ENCODE measurements around the gene GPR173.

Gene GPR173

DNA sequence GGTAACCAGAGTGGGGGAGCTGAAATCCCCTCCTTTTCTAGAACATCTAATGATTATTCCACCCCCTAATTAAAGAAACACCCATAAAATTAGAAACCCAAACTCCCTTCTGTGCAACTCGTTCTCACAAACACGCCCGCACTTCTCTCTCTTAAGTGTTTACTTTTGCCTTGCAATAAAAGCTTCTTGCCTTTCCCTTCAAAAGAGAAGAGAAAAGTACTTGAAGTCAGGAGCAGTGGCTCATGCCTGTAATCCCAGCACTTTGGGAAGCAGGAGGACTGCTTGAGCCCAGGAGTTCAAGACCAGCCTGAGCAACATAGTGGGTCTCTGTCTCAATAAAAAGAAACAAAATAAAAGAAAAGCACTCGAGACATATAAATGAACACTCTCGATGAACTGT lies 3.6 kb upstream of the GPR173 start:
- H3K4me1 Mint-ChIP-seq (ENCODE audit: low read depth), result no peaks in the 10 kb centered on the region
- no peaks in the 10 kb centered on the region for H3K9me3 Mint-ChIP-seq
- no peak overlapping the region for H3K27ac Mint-ChIP-seq
- H3K36me3 Mint-ChIP-seq (ENCODE audit: low read depth), result no peaks in the 10 kb centered on the region
- H3K27me3 Mint-ChIP-seq, result no peaks in the 10 kb centered on the region
- no peak overlapping the region for H3K4me3 Mint-ChIP-seq

DNA sequence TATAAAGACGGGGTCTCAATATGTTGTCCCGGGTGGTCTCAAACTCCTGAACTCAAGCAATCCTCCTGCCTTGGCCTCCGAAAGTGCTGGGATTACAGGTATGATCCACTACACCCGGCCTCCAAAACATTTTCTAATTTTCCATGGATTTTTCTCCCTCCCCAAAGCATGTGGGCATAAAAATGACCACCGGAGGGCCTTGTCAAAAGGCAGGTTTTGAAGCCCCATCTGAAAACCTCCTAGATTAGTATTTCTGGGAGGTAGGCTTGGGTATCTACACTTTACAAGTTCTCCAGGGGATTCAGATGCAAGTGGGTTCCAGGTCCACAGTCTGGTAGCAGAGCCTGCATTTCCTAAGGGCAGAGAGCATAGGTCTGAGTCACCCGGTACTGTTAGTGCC lies 1.4 kb upstream of the GPR173 start:
- Mint-ChIP-seq H3K27ac (no peak overlapping the region), H3K4me1 (ENCODE audit: low read depth) (no peaks in the 10 kb centered on the region), H3K36me3 (ENCODE audit: low read depth) (no peaks in the 10 kb centered on the region), H3K27me3 (no peaks in the 10 kb centered on the region), H3K4me3 (no peak overlapping the region), H3K9me3 (no peaks in the 10 kb centered on the region)

DNA sequence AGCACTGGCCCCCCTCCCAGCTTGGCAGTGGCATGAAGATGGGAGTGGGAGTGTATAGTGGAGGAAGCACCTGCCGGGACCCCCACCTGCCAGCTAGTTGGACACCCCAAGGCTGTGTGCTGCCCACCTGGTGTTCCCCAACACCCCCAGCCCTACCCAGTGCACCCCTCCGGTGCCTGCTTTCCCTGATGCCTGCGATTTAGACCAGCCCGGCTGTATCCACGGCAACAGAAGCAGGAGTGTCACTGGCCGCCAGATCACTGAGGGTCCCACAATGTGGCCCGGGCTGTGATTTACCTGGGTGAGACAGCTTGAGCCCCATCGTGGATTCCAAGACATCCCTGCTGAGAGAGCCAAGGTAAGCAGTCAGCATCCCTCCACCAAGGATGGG lies 533 bp downstream of the GPR173 start:
- Mint-ChIP-seq H3K27ac (no peak overlapping the region), H3K9me3 (no peaks in the 10 kb centered on the region), H3K4me3 (peak overlapping the region; percentile 41), H3K4me1 (ENCODE audit: low read depth) (no peaks in the 10 kb centered on the region), H3K36me3 (ENCODE audit: low read depth) (no peaks in the 10 kb centered on the region), H3K27me3 (no peaks in the 10 kb centered on the region)

DNA sequence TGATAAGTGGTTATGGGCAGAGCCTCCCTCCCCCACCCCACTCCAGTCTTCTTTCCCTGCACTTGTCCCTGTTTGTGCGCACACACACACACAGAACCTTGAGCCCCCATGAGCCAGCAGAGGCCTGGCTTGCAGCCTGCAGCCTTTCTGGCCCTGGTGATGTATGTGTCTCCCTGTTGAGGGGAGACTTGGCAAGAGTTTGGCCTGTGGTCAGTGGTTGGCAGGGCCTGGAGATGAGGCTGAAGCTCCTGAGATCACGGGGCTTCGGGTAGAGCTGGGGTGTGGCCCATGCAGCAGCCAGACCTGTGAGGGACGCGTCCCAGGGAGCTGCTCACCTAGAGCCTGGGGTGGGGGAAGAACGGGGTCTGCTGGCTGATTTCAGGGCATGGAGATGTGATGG lies 2.3 kb downstream of the GPR173 start:
- H3K27me3 Mint-ChIP-seq, result no peaks in the 10 kb centered on the region
- no peak overlapping the region for H3K27ac Mint-ChIP-seq
- no peaks in the 10 kb centered on the region for H3K9me3 Mint-ChIP-seq
- H3K36me3 Mint-ChIP-seq (ENCODE audit: low read depth), result no peaks in the 10 kb centered on the region
- H3K4me3 Mint-ChIP-seq, result no peak overlapping the region
- no peaks in the 10 kb centered on the region for H3K4me1 Mint-ChIP-seq (ENCODE audit: low read depth)

DNA sequence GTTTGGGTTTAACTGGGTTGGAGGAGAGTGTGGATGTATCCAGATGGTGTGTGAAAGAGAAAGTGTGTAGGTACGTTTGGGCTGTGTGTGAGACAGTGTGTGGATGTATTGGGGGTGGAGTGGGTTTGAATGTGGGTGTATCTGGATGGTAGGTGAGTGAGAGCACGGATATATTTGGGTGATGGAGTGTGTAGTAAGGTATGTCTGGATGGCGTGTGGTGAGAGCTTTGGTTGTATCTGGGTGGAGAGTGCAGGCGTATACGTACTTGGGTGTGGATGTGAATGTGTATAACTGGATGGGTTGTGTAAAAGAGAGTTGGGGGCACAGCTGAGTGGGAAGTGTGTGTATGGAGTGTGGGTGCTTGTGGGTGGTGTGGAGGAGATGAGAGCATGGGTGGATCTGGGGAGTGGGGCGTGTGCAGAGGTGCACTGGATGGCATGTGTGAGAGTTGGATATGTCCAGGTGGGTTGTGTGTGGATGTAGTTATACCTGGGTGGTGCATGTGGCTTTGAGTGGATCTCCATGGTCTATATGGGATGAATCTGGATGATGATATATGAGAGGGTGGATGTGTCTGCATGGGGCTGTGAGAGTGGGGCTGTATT lies 6.8 kb downstream of the GPR173 start:
- no peak overlapping the region for H3K27ac Mint-ChIP-seq
- H3K36me3 Mint-ChIP-seq (ENCODE audit: low read depth), result no peaks in the 10 kb centered on the region
- H3K9me3 Mint-ChIP-seq, result no peaks in the 10 kb centered on the region
- no peak overlapping the region for H3K4me3 Mint-ChIP-seq
- H3K4me1 Mint-ChIP-seq (ENCODE audit: low read depth), result no peaks in the 10 kb centered on the region
- H3K27me3 Mint-ChIP-seq, result no peaks in the 10 kb centered on the region

DNA sequence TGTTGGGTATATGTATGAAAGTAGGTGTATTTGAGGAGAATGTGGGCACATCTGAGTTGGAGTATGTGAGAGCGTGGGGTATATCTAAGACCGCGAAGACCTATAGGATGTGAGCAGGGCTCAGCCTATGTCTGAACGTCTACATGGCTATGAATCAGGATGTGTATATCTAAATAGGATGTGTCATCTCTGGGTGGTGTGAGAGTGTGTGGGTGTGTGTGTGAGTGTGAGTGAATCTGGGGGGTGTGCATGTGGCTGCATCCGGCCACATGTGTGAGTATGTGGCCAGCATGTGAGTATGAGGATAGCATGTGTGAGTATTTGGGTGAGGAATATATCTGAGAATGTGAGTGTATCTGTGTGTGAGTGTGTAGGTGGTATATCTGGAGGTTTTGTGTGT lies 7.7 kb downstream of the GPR173 start:
- H3K36me3 Mint-ChIP-seq (ENCODE audit: low read depth), result no peaks in the 10 kb centered on the region
- no peak overlapping the region for H3K27ac Mint-ChIP-seq
- no peaks in the 10 kb centered on the region for H3K9me3 Mint-ChIP-seq
- H3K27me3 Mint-ChIP-seq, result no peaks in the 10 kb centered on the region
- H3K4me1 Mint-ChIP-seq (ENCODE audit: low read depth), result no peaks in the 10 kb centered on the region
- no peak overlapping the region for H3K4me3 Mint-ChIP-seq

DNA sequence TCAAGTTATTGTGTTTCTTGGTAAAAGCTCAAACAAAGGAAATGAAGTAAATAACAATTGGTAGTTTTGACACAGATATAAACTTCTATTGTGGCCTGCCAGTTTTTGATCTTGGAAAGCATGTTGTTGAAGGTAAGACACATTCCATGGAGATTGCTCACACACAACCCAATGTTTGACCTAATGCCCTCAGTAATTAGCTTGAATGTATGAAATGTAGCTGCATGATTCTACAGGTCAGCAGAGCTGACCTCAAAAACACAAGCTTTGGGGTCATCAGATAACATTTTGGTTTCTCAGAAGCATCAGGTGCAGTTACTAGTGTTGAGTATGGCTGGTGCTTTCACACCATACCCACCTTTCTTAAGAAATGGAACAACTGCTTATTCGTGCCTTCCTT lies 16.5 kb downstream of the GPR173 start:
- H3K4me1 Mint-ChIP-seq (ENCODE audit: low read depth), result no peaks in the 10 kb centered on the region
- no peak overlapping the region for H3K27ac Mint-ChIP-seq
- H3K4me3 Mint-ChIP-seq, result no peak overlapping the region
- H3K9me3 Mint-ChIP-seq, result no peaks in the 10 kb centered on the region
- no peaks in the 10 kb centered on the region for H3K36me3 Mint-ChIP-seq (ENCODE audit: low read depth)
- H3K27me3 Mint-ChIP-seq, result no peaks in the 10 kb centered on the region

DNA sequence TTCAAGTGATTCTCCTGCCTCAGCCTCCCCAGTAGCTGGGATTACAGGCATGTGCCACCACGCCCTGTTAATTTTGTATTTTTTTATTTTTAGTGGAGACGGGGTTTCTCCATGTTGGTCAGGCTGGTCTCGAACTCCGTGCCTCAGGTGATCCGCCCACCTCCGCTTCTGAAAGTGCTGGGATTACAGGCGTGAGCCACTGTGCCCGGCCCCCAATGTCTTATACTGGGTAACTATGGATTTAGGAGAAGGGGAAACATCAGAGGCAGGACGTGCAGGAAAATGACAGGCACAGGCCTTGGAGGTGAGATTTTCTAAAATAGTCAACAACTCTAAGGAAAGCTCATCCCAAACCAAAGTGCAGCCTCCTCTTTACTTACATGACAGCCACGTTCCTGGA lies 22.5 kb downstream of the GPR173 start:
- Mint-ChIP-seq H3K27ac (no peak overlapping the region), H3K4me3 (no peak overlapping the region), H3K9me3 (no peaks in the 10 kb centered on the region), H3K36me3 (ENCODE audit: low read depth) (no peaks in the 10 kb centered on the region), H3K4me1 (ENCODE audit: low read depth) (peaks cover 17% of the 10 kb centered on the region), H3K27me3 (no peaks in the 10 kb centered on the region)

DNA sequence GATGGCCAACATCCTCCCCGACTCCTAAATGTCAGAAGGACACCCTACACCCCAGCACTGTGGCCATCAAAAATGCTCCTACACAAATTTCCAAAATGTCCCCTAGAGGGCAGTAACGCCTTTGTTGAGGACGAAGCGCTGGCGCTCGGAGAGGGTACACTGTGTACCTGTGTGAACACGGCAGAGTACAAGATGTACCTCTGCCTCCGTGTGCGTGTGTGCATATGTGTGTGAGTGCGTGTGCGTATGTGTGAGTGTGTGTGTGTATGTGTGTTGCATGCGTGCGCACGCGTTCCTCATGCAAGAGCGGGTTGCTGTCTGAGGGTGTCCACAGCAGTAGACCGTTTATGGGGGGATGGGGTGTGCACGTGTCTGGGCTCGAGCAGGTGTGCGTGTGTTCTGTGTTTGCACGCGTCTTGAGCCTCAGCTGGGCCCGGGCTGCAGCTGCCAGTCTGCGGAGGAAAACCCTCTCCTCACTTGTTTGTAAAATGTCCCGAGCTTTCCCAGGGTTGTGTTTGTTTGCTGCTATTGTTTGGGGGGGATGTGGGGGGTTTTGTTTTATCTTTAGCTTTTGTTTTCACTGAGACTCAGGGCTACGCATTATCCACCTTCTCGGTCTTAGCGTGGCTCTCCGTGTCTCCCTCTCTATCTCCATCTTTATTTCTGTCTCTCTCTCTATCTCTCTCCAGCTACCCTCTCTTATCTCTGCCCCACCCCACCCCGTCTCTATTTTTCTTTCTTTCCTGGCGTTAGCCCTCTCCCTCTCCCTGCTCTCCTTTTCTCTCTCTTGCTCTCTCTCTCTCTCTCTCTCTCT lies 23.2 kb downstream of the GPR173 start:
- H3K4me3 Mint-ChIP-seq, result peak overlapping the region; percentile 88
- H3K27me3 Mint-ChIP-seq, result no peaks in the 10 kb centered on the region
- H3K36me3 Mint-ChIP-seq (ENCODE audit: low read depth), result no peaks in the 10 kb centered on the region
- H3K4me1 Mint-ChIP-seq (ENCODE audit: low read depth), result peaks cover 17% of the 10 kb centered on the region
- peak overlapping the region; percentile 62 for H3K27ac Mint-ChIP-seq
- no peaks in the 10 kb centered on the region for H3K9me3 Mint-ChIP-seq

DNA sequence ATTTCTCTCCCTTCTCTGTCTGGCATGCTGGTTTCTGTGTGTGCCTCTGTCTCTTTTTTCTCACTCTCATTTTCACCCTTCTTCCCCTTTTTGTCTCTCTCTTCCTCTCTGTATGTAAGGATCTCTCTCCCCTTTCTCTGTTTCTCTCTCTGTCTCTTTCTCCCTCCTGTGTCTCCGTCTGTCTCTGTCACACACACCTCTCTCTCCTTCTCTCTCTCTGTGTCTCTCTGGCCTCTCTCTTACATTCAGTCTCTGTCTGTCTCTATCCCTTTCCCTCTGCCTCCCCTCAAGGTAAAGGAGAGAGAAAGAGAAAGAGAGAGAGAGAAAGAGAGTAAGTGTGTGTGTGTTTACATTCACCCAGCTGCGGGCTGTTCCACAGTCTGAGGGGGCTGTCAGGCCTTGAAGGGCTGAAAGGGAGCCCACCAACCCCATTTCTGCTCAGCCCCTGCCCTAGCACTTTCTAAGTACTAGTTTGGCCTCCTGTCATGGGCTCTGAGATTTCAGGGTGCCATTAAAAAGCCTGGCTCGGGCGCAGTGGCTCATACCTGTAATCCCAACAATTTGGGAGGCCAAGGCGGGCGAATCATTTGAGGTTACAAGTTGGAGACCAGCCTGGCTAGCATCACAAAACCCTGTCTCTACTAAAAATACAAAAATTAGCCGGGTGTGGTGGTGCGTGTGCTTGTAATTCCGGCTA lies 24.0 kb downstream of the GPR173 start:
- Mint-ChIP-seq H3K27me3 (no peaks in the 10 kb centered on the region), H3K4me1 (ENCODE audit: low read depth) (peaks cover 17% of the 10 kb centered on the region), H3K9me3 (no peaks in the 10 kb centered on the region), H3K4me3 (peak overlapping the region; percentile 88), H3K36me3 (ENCODE audit: low read depth) (no peaks in the 10 kb centered on the region), H3K27ac (peak overlapping the region; percentile 62)

DNA sequence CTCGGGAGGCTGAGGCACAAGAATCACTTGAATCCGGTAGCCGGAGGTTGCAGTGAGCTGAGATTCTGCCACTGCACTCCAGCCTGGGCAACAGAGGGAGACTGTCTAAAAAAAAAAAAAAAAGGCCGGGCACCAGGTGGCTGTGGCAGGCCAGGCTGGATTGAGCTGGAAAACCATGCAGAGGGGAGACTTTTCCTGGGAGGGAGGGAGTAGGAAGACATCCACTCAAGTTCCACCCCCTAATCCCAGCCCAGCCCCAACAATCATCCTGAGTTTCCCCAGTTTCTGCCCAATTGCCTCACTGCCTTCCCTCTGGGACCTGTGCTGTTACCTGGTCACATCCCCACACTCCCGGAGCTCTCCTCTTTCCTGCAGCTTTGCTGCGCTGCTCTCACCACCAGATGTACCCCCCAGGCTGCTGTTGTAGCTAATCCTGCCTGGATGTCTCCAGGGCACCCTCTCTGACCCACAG lies 24.6 kb downstream of the GPR173 start:
- H3K36me3 Mint-ChIP-seq (ENCODE audit: low read depth), result no peaks in the 10 kb centered on the region
- H3K4me3 Mint-ChIP-seq, result no peak overlapping the region
- no peak overlapping the region for H3K27ac Mint-ChIP-seq
- H3K27me3 Mint-ChIP-seq, result no peaks in the 10 kb centered on the region
- peaks cover 17% of the 10 kb centered on the region for H3K4me1 Mint-ChIP-seq (ENCODE audit: low read depth)
- H3K9me3 Mint-ChIP-seq, result no peaks in the 10 kb centered on the region

DNA sequence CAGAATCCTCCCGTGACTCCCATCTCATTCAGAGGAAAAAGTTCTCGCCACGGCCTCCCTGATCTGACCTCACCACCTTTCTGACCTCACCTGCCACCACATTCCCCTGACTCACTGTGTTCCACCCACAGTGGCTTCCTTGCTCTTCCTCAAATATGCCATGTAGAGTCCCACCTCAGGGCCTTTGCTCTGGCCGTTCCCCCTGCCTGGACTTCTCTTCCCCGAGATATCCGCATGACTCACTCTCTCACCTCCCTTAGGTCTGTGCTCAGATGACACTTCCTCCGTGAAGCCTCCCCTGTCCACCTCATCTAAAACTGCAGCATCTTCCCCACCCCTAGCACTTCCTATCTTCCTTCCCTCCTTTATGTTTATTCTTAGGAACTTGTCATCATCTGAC lies 26.4 kb downstream of the GPR173 start:
- Mint-ChIP-seq H3K27ac (peak overlapping the region; percentile 14), H3K4me1 (ENCODE audit: low read depth) (peaks cover 17% of the 10 kb centered on the region), H3K27me3 (no peaks in the 10 kb centered on the region), H3K9me3 (no peaks in the 10 kb centered on the region), H3K4me3 (no peak overlapping the region), H3K36me3 (ENCODE audit: low read depth) (no peaks in the 10 kb centered on the region)

DNA sequence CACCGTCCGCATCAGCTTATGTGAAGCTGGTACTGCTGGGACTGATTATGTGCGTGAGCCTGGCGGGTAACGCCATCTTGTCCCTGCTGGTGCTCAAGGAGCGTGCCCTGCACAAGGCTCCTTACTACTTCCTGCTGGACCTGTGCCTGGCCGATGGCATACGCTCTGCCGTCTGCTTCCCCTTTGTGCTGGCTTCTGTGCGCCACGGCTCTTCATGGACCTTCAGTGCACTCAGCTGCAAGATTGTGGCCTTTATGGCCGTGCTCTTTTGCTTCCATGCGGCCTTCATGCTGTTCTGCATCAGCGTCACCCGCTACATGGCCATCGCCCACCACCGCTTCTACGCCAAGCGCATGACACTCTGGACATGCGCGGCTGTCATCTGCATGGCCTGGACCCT lies 28.1 kb downstream of the GPR173 start:
- Mint-ChIP-seq H3K27ac (no peak overlapping the region), H3K4me3 (no peak overlapping the region), H3K36me3 (ENCODE audit: low read depth) (no peaks in the 10 kb centered on the region), H3K27me3 (no peaks in the 10 kb centered on the region), H3K4me1 (ENCODE audit: low read depth) (peaks cover 25% of the 10 kb centered on the region), H3K9me3 (no peaks in the 10 kb centered on the region)

DNA sequence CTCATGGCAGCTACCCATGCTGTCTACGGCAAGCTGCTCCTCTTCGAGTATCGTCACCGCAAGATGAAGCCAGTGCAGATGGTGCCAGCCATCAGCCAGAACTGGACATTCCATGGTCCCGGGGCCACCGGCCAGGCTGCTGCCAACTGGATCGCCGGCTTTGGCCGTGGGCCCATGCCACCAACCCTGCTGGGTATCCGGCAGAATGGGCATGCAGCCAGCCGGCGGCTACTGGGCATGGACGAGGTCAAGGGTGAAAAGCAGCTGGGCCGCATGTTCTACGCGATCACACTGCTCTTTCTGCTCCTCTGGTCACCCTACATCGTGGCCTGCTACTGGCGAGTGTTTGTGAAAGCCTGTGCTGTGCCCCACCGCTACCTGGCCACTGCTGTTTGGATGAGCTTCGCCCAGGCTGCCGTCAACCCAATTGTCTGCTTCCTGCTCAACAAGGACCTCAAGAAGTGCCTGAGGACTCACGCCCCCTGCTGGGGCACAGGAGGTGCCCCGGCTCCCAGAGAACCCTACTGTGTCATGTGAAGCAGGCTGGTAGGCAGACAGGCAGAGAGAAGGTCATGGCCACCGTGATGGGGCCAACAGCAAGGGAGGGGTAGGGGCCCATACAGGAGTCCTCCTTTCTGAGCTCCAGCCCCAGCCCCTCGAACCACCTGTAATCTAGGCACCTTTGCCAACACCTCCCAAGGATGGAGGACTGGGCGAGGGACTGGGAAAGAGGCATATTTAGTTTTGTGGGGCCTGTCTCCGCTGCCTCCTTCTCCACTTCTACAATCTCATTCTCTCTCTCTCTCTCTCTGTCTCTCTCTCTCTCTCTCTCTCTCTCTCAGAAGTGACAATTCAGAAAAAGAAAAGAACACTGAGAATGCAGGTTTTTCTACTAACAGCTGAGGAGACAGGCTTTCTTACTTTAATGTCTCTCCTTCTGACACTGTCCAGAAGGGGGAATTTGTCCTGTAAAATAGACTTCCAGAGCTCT lies 28.9 kb downstream of the GPR173 start:
- H3K27ac Mint-ChIP-seq, result no peak overlapping the region
- H3K4me3 Mint-ChIP-seq, result no peak overlapping the region

More for the DNA sequence above, 28.9 kb downstream of the GPR173 start:
- no peaks in the 10 kb centered on the region for H3K27me3 Mint-ChIP-seq
- H3K4me1 Mint-ChIP-seq (ENCODE audit: low read depth), result peaks cover 18% of the 10 kb centered on the region
- no peaks in the 10 kb centered on the region for H3K36me3 Mint-ChIP-seq (ENCODE audit: low read depth)
- H3K9me3 Mint-ChIP-seq, result no peaks in the 10 kb centered on the region
